ENCODE measurements around the gene RHOH.

DNA sequence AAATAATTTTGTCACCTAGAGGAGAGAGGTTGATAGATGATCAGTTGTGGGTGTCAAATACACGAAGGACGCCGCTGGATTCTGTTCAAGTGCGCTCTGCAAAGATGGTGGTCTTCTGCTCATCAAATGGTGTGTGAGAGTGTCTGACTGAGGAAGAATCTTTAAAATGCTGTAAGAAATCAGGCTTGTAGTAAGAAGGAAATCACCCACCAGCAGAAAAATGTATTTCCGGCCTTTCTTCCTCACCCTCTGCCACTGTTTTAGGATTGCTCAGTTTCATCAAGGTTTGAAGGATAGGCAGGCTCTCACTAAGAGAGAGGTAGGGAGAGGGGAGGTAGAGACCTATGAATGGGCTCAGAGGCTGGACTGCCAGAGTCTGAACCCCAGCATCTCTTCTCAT is 28.7 kb downstream of the RHOH start:
- TF ChIP-seq, protein P1, sequence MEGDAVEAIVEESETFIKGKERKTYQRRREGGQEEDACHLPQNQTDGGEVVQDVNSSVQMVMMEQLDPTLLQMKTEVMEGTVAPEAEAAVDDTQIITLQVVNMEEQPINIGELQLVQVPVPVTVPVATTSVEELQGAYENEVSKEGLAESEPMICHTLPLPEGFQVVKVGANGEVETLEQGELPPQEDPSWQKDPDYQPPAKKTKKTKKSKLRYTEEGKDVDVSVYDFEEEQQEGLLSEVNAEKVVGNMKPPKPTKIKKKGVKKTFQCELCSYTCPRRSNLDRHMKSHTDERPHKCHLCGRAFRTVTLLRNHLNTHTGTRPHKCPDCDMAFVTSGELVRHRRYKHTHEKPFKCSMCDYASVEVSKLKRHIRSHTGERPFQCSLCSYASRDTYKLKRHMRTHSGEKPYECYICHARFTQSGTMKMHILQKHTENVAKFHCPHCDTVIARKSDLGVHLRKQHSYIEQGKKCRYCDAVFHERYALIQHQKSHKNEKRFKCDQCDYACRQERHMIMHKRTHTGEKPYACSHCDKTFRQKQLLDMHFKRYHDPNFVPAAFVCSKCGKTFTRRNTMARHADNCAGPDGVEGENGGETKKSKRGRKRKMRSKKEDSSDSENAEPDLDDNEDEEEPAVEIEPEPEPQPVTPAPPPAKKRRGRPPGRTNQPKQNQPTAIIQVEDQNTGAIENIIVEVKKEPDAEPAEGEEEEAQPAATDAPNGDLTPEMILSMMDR (IDR thresholded peaks at IDR 0.05), result no peak
- no peak for TF ChIP-seq POLR2A (IDR thresholded peaks at IDR 0.05)

Data from ovary (tissue), 3 donors.